Measurements from ENCODE around the gene GPR78.

DNA sequence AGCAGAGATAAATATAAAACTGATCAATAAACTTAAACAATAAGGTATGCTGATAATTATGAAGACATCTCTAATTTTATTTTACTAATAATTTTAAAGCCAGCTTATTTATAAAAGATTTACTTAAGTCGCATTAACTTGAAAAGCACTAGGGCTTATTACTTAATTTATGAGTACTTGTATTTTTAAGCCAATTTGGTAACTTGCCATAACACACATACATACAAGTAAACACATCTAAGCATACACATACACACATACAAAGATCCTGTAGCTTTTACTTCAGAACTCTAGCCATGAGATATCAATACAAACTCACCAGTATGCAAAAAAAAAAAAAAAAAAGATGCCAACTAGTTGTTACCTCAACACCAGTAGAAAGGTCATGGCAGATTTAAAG is 10.0 kb upstream of the GPR78 start:
- TF ChIP-seq, protein P1, sequence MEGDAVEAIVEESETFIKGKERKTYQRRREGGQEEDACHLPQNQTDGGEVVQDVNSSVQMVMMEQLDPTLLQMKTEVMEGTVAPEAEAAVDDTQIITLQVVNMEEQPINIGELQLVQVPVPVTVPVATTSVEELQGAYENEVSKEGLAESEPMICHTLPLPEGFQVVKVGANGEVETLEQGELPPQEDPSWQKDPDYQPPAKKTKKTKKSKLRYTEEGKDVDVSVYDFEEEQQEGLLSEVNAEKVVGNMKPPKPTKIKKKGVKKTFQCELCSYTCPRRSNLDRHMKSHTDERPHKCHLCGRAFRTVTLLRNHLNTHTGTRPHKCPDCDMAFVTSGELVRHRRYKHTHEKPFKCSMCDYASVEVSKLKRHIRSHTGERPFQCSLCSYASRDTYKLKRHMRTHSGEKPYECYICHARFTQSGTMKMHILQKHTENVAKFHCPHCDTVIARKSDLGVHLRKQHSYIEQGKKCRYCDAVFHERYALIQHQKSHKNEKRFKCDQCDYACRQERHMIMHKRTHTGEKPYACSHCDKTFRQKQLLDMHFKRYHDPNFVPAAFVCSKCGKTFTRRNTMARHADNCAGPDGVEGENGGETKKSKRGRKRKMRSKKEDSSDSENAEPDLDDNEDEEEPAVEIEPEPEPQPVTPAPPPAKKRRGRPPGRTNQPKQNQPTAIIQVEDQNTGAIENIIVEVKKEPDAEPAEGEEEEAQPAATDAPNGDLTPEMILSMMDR (IDR thresholded peaks at IDR 0.05) = no peak
- TF ChIP-seq EZH2phosphoT487 (IDR thresholded peaks at IDR 0.05) = no peak

Measured in neural progenitor cell (in vitro differentiated cells).